HG03565 (cell line): ENCODE results near the gene FMNL2.

Experiments
- ATAC-seq: cut with Tn5 transposase; IDR thresholded peaks from one replicate; pipeline ENCODE4 v1.9.1; 2021; ENCODE audit warnings: mild to moderate bottlenecking, moderate library complexity; ENCODE audit not compliant: unreplicated experiment

FMNL2 gene

DNA sequence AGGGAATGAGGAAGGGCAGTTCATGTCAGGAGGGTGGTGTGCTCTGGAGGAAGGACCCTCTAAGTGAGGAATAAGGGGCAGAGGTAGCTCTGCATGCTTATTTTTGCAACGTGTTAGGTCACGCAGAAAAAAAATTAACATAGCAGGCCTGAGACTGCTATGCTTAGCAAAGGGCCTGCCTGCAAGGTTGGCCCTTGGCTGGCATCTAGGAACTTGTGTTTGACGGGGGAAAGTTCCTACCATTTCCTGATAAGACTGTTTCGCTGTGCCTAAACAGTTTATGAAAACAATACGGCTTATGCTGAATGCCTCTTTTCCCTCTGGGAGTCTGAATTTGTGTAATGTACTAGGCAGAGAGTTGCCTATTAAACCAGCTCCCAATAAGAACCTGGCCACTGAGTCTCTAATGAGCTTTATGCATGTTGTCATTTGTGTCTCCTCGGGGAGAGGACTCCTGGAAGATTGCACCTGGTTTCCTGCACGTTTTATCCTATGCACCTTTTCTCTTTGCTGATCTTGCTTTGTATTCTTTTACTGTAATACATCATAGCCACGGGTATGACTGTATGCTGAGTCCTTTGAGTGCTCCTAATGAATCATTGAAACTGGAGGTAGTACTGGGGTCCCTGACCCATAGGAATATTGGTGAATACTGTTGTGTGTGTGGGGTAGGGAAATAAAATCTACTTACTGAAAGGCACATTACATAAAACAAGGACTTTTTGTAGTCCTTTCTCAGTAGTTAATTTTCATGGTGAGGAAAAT, 213.3 kb downstream of the FMNL2 start:
- no peak for ATAC-seq

DNA sequence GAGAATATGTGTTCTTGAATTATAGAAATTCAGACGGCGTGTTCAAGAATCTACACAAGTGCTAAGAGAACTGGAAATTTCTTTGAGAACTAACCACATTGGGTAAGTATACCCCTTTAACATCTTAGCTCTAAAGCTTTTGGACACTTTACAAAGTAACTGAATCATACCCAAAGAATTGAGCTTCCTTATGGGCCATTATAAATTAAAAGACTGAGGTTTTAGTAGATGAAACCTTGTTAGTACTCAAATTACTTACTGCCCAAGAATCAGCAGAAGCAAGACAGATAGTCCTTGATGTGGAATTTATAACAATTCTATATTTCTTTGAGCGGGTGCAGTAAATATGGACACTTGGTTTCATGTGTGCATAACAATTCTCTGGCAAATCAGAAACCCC, 214.0 kb downstream of the FMNL2 start:
- no peak for ATAC-seq

GRCh38 chr2:152549423-152549822, 214.4 kb downstream of the FMNL2 start:
- ATAC-seq, result no peak

DNA sequence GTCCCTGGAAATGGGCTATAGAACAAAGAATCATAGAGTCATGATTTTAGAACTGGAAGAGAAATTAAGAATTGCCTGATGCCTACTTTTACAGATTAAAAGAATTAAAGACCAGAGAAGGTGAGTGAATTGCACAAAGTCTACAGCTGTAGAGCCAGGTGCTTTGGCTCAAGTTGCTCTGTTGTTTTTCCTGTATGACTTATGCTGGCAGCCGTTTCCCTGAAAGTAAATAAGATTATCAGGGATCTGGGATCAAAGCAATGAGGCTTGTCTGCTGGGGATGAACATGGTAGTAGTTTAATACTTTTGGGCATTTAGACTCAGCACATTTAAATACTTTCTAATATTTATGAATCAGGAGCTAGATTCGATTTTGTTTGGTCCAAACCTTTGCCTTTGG, 215.4 kb downstream of the FMNL2 start:
- no peak for ATAC-seq

GRCh38 chr2:152552888-152553287, 217.9 kb downstream of the FMNL2 start:
- no peak for ATAC-seq

DNA sequence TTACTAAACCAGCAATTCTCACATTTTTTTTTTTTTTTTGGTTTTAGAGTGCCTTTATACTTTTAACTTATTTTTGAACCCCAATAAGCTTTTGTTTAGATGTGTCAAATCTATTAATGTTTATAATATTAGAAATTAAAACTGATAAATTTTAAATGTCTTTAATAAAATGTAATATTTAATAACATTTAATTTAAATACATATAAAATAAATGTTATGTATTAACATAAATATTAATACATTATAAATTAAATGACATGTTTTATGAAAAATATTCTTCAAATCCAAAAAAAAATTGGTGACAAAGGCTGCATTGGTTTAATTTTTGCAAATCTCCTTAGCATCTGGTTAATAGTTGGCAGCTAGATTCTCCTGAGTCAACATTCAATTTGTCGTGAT, 218.5 kb downstream of the FMNL2 start:
- ATAC-seq, result no peak

- no peak for ATAC-seq
These were observed 220.1 kb downstream of the FMNL2 start for GRCh38 chr2:152555048-152555447.

DNA sequence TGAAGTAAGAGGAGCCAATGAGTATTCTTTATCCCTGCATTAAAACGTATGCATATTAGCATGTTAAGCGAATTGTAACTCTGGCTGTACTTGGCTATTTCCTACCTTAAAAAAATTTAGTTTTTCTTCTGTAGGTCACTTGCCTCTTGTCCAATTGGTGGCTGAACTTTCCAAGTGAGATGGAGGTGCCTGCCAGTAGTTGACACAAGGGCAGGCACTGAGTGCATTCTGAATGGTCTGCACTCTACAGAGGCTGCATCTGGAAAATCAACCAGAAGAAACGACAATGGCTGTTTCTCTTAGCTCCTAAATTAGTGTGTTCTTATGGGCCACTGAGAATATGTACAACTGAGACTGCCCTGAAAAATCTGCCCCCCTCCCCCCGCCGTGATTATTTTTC, 221.5 kb downstream of the FMNL2 start:
- ATAC-seq, result no peak

DNA sequence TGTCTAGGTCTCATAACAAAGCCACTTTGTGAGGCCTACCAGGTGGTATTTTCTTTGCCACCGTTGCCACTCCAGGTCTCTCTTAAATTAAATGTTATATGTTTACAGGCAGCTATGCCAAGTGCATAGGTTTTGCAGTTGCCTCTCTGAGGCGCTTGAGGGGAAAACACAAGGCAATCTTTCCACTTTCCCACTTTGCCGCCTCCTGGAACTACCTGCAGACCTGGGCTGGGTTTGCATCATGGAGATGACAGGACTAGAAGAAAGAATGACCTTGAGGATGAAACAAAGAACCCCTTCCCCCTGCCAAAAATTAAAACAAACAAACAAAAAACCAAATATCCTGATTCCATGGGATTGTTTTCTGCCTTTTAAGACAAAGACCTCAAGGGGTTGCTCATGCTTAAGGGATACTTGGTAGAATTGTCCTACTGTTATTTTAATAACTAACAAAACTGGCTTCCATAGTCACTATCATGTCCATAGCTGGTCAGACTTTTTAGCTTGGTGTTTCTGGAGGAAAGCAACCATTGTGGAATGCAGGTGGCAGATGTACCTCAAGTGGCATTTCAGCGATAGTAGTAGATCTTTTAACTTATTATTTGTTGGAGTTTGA, 222.4 kb downstream of the FMNL2 start:
- no peak for ATAC-seq

DNA sequence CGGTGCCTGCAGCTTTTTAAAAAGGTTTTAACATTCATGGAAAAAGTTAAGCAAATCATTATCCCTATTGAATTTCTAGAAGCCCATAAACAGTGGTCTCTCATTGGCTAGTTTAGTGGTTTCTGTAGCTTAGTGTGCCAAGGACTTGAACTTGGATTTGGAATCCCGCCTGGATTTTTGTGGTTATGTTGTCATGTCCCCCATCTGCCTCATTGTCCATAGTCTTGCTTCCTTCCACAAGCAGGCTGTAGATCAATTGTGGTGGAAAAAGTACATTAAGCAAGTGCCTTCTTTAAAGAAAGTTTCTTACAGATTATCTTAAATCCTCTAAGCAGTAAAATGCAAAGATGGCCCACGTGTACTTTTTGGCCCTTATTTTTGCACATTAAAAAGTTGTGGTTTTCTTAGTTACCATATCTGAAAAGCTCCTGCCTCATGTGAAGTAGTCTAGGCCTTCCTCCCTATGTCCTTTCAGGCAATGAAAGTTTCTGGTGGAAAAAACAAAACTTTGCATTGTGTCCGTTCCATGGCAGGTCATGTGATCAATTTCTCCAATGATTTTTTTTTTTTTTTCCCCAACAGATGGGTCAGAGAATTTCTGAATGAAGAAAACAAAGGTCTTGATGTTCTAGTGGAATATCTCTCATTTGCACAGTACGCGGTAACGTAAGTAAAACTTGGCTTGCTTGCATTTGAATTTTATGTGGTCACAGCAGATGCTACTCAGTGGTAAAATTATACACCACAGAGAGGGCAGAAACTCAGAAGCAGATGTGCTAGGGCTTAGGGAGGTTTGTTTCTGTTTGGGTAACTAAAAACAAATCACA, 223.4 kb downstream of the FMNL2 start:
- no peak for ATAC-seq

- no peak for ATAC-seq
These were observed 224.0 kb downstream of the FMNL2 start for GRCh38 chr2:152559008-152559407.

DNA sequence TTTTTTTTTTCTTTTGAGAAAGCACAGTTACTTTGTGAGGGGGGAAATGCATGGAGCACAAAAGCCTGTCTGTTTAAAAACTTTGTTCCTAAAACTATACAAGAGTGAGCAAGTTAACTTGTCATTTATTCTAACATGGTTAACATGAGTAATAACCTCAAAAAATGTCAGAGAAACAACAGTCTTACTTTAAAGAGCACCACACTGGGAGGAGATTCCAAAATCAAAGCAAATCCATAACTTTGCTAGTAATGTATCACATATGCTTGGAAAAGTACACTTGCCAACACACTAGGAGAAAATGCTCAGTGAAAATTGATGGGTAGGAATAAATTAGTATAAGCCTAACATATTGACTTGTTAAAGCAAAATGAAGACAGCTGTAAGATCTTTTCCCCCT, 225.2 kb downstream of the FMNL2 start:
- ATAC-seq, result no peak

DNA sequence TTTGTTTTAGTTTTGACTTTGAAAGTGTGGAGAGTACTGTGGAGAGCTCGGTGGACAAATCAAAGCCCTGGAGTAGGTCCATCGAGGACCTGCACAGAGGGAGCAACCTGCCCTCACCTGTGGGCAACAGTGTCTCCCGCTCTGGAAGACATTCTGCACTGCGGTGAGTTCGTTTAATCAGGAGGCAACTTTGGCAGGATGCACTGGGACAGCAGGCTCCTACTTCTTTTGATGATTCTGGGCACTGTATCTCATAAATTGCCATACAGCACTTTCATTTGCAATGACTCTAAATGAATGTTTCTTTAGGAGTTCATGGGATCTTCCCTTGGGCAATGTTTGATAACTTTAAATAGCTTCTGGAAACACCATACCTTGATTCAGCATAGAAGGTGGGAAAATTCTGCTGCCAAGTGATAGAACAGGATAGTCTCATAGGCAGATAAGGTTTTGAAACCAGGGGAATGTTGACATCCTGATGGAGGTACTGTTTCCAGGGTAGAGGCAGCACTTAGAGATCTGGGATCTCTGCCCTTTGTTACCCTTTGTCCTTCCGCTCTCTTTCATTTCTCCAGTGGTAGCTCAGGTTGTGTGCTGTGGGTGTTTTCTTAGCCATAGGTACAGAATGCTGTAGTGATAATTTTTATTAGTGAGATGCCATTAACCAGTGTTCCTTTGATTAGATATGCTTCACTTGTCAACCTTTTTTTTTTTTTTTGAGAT, 226.1 kb downstream of the FMNL2 start:
- no peak for ATAC-seq

- no peak for ATAC-seq
These were observed 227.4 kb downstream of the FMNL2 start for GRCh38 chr2:152562198-152562884.

DNA sequence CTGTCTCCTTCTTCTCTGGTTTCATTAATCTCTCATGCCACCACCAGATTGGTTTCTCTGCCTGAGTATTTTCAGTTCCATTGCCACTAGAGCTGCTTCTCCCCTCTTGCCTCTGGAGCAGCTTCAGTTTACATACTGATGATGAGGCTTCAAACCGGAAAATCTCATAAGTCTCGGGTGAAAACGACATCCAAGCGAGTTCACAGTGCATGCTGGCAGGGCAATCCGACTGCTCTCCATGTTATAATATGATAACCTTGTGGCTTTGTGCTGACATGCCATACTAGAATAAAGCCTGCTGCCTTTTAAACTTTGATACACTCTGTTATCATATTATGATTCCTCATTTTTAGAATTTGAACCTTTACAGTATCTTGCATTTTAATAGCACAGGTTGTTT, 228.8 kb downstream of the FMNL2 start:
- no peak for ATAC-seq

DNA sequence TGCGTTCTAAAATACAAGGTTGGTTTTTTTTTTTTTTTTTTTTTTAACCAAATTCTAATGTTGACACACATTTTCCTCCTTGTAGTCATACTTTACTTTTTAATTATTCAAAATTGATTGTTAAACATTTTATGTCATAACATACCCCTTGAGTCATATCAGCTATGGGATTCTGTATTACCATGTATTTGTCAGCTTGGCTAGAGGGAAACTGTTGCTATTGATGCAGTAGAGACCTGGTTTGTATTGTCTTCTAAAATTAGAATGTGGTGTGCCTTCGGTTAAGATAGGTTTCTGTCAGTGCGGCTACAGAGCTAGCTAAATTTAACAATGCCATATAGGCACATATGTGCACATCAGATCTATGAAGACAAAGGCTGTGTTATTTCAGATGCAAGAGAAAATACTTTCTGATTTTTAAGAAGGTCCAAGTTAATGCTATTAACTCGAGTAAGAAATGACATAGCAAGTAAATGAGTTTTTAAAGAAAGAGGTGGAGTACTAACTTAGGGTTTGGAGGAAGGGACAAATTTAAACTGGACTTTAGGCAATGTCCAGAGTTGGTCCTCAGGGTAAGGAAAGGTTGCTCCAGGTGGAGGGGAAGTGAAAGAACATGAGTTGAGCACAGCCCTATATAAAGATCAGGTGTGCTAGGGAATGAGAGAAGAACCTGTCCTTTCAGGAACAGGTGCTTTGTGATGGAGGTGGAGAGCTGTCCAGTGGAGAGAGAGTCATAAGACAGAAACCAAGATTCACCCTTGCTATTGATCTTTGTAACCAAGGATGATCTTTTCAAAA, 230.0 kb downstream of the FMNL2 start:
- peak; percentile 92 for ATAC-seq

DNA sequence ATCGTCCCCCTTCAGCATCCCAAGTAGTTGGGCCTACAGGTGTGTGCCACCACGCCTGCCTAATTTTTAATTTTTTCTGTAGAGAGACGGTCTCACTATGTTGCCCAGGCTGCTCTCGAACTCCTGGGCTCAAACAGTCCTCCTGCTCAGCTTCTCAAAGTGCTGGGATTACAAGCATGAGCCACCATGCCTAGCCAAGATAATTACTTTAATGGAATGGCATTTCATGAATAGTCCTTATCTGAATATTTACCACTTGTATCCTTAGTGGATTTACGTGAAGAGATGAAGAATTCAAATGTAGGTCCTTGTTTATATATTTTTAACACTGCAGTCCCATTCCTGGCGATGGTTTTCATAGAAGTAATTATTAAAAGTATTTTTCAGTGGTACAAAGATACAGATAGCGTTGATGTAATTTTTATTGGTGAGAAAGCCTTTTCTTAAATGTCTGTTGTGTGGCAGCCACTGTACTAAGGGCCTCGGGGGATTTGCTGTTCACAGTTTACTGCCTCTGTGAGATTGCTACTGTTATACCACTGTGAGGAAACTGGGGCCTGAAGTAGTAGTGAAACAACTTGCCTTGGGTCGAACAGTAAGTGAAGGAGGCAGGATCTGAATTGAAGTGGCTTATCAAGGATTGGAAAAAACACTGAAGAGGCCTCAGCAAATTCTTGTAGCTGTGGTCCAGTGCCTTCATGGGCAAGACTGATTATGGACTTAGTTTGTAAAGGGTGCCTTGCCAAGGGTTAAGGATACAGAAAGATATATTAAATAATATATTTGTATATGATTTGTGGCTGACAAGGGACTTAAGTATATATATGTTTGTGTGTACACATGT, 231.1 kb downstream of the FMNL2 start:
- ATAC-seq, result peak; percentile 59

- ATAC-seq, result peak; percentile 25
These were observed 231.7 kb downstream of the FMNL2 start for GRCh38 chr2:152566728-152567069.

GRCh38 chr2:152568531-152568930, 233.6 kb downstream of the FMNL2 start:
- ATAC-seq, result no peak
